ENCODE data around the gene HBE1. TPM values are rescaled to one million over a fixed set of nuclear protein-coding genes. Genes with fewer than 3 reads are reported as not detected.
"Not testable (repeated sequence)": the region's sequence is repeated elsewhere in the genome, so short reads cannot be mapped to it uniquely, and the experiment has no call there.

Gene HBE1
- total and polyA plus RNA-seq, 8 donors = 3.5 TPM; not detected in 7

- 38 to 53% methylated on average over 4 of the region's 4 CpGs for WGBS, 2 donors
- FAIRE-seq = no peak
- TF ChIP-seq CTCF (IDR thresholded peaks at IDR 0.05) = no peak
Observed at GRCh38 chr11:5297721-5298323, 28.1 kb upstream of the HBE1 start.

DNA sequence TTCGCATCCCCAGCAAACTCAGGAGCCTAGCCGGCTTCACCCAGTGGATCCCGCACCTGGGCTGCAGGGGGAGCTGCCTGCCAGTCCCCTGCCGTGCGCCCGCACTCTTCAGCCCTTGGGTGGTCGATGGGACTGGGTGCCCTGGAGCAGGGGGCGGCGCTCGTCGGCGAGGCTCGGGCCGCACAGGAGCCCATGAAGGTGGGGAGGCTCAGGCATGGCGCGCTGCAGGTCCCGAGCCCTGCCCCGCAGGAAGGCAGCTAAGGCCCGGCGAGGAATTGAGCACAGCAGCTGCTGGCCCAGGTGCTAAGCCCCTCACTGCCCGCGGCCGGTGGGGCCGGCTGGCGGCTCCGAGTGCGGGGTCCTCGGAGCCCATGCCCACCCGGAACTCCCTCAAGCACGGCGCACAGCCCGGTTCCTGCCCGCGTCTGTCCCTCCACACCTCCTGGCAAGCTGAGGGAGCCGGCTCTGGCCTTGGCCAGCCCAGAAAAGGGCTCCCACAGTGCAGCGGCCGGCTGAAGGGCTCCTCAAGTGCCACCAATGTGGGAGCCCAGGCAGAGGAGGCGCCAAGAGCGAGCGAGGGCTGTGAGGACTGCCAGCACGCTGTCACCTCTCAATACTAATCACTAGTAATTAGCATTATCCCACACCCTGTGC lies 24.7 kb upstream of the HBE1 start:
- ATAC-seq; H3K4me1 ChIP-seq; H3K9me3 ChIP-seq; H3K27me3 ChIP-seq; intact Hi-C loops (cut with DNase I); FAIRE-seq; H3K4me3 ChIP-seq; H3K27ac ChIP-seq; H3K36me3 ChIP-seq: not testable (repeated sequence)
- DNase-seq = peak in 1 of 6 donors; percentile 57
- 88 to 92% methylated on average over 36 to 41 of the region's 41 CpGs for WGBS, 2 donors

More at GRCh38 chr11:5297721-5298323, 28.1 kb upstream of the HBE1 start:
- intact Hi-C loops (cut with DNase I) = no loop called here
- H3K4me1 ChIP-seq = no peaks in the 10 kb centered on the region
- no peak for DNase-seq
- no peaks in the 10 kb centered on the region for H3K36me3 ChIP-seq
- no peak for ATAC-seq
- no peak overlapping the region for H3K27ac ChIP-seq
- H3K4me3 ChIP-seq = no peak overlapping the region
- no peaks in the 10 kb centered on the region for H3K27me3 ChIP-seq
- H3K9me3 ChIP-seq = no peaks in the 10 kb centered on the region

DNA sequence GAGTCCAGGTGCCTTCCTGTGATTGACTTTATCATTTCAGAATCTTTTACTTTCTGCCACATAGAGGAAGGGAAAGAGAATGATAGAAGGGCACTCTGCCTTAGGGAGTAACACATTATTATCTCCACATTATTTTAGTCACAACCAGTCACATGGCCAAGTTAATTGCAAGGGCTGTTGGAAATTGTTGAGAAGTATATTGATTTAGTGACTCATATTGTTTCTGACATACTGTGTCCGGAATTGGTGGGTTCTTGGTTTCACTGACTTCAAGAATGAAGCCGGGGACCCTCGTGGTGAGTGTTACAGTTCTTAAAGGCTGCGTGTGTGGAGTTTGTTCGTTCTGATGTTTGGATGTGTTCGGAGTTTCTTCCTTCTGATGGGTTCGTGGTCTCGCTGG lies 23.3 kb upstream of the HBE1 start:
- DNase-seq (no peak), ATAC-seq (no peak), FAIRE-seq (no peak)
- no peak overlapping the region for H3K27ac ChIP-seq
- TF ChIP-seq CTCF (IDR thresholded peaks at IDR 0.05) = no peak
- whole genome bisulfite sequencing, 2 donors = 73 to 83% methylated on average over 8 of the region's 8 CpGs
- H3K4me3 ChIP-seq = no peak overlapping the region
- H3K4me1 ChIP-seq = no peaks in the 10 kb centered on the region
- intact Hi-C loops (cut with DNase I) = no loop called here
- no peaks in the 10 kb centered on the region for H3K9me3 ChIP-seq
- H3K27me3 ChIP-seq = no peaks in the 10 kb centered on the region
- no peaks in the 10 kb centered on the region for H3K36me3 ChIP-seq

DNA sequence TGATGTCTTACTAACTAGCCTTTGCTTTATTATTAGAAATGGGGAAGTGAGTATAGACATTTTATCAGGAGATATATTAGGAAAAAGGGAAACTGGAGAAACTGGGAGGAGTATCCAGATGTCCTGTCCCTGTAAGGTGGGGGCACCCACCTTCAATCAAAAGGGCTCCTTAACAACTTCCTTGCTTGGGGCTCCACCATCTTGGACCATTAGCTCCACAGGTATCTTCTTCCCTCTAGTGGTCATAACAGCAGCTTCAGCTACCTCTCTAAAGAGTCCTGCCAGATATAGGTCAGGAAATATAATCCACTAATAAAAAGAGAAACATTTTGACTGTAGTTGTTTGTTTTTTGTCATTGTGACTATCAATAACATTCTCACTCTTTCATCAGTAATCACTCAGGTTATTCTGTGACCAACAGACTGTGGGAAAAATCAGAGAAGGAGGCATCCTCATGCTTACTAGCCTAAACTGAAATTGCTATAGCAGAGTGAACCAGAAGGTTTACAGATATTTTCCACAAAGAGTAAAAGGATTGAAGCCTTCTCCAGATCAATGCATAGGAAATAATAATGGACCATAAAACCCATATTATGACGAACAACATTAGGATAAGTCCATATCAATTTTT lies 21.6 kb upstream of the HBE1 start:
- DNase-seq (no peak), FAIRE-seq (no peak), ATAC-seq (no peak)
- WGBS, 2 donors = 60 to 73% methylated on average over 1 of the region's 1 CpG
- Histone ChIP-seq H3K4me3 (no peak overlapping the region), H3K27ac (no peak overlapping the region), H3K36me3 (no peaks in the 10 kb centered on the region), H3K4me1 (no peaks in the 10 kb centered on the region), H3K27me3 (no peaks in the 10 kb centered on the region), H3K9me3 (no peaks in the 10 kb centered on the region)
- no peak for TF ChIP-seq CTCF (IDR thresholded peaks at IDR 0.05)
- intact Hi-C loops (cut with DNase I) = no loop called here

GRCh38 chr11:5290106-5290505 lies 20.4 kb upstream of the HBE1 start:
- H3K4me3 ChIP-seq = no peak overlapping the region
- intact Hi-C loops (cut with DNase I) = no loop called here
- WGBS, 2 donors = 92 to 97% methylated on average over 1 of the region's 1 CpG
- no peaks in the 10 kb centered on the region for H3K9me3 ChIP-seq
- no peak for FAIRE-seq
- no peak for ATAC-seq
- H3K27me3 ChIP-seq = no peaks in the 10 kb centered on the region
- DNase-seq = no peak
- no peaks in the 10 kb centered on the region for H3K36me3 ChIP-seq
- no peak for TF ChIP-seq CTCF (IDR thresholded peaks at IDR 0.05)
- H3K4me1 ChIP-seq = no peaks in the 10 kb centered on the region
- no peak overlapping the region for H3K27ac ChIP-seq
